MCF 10A (cell line): ENCODE results near the gene FAM222A. TPM values are rescaled to one million over a fixed set of nuclear protein-coding genes. Genes with fewer than 3 reads are reported as not detected.

Experiments
- Bru-seq: library from RNA; stranded (reverse); fragments of 400-500 nt; gene quantifications from one replicate; lab custom pipeline; 2021; lab: Mats Ljungman, UMichigan
- BruChase-seq, 2 experiments: library from RNA; stranded (reverse); fragments of 400-500 nt; gene quantifications; one replicate each; lab custom pipeline; 2021; lab: Mats Ljungman, UMichigan
- BruUV-seq: library from RNA; stranded (reverse); fragments of 400-500 nt; replicated peaks from 2 replicates; lab custom pipeline; 2021; lab: Mats Ljungman, UMichigan
- CTCF ChIA-PET: fragments of 300-600 bp; sonication (Branson Sonifier 250); formaldehyde crosslinking; extraction: SDS; loops from one replicate; lab custom pipeline; 2021; ENCODE audit warnings: antibody characterized with exemption, inconsistent platforms; lab: Yijun Ruan, JAX
- POLR2A ChIA-PET: fragments of 300-600, 350-650 bp; sonication (Branson Sonifier 250); formaldehyde crosslinking; extraction: SDS; loops from one replicate; lab custom pipeline; 2020; ENCODE audit warnings: antibody characterized with exemption, inconsistent platforms; lab: Yijun Ruan, JAX
- DNase-seq: peaks from one replicate; pipeline ENCODE4 v3.0.0-alpha.2; 2018; ENCODE audit not compliant: unreplicated experiment
- H3K27ac Mint-ChIP-seq: one replicate; pipeline ENCODE4 v1.8.0; 2022; ENCODE audit warnings: mild to moderate bottlenecking, low read depth, mixed read lengths; ENCODE audit not compliant: unreplicated experiment
- H3K27me3 Mint-ChIP-seq: one replicate; pipeline ENCODE4 v1.8.0; 2022; ENCODE audit warnings: mixed read lengths; ENCODE audit not compliant: insufficient read depth, unreplicated experiment
- H3K36me3 Mint-ChIP-seq: one replicate; pipeline ENCODE4 v1.8.0; 2022; ENCODE audit warnings: mild to moderate bottlenecking, moderate library complexity, mixed read lengths; ENCODE audit not compliant: insufficient read depth, unreplicated experiment
- H3K4me1 Mint-ChIP-seq: one replicate; pipeline ENCODE4 v1.8.0; 2022; ENCODE audit warnings: mixed read lengths; ENCODE audit not compliant: insufficient read depth, unreplicated experiment
- H3K4me3 Mint-ChIP-seq: one replicate; pipeline ENCODE4 v1.8.0; 2022; ENCODE audit warnings: mild to moderate bottlenecking, moderate library complexity, mixed read lengths; ENCODE audit not compliant: unreplicated experiment
- H3K9me3 Mint-ChIP-seq: one replicate; pipeline ENCODE4 v1.8.0; 2022; ENCODE audit warnings: mixed read lengths; ENCODE audit not compliant: unreplicated experiment
- intact Hi-C: fragments of 100-400 bp; cut with micrococcal nuclease; formaldehyde crosslinking; loops from 2 replicates; pipeline ENCODE4 v1.14.1; 2022
- long read RNA-seq: library from polyadenylated mRNA; stranded (forward); transcript quantifications from one replicate; pipeline ENCODE4 v2.0.0, GENCODE V29; 2022
- total RNA-seq: library from RNA; stranded (reverse); gene quantifications from 2 replicates; pipeline ENCODE4 v1.2.3, GENCODE V29; 2022
- TF ChIP-seq, protein P1 (sequence below): fragments of 200-600 bp; IDR thresholded peaks from one replicate; pipeline ENCODE4 v1.8.0; 2022; ENCODE audit warnings: antibody characterized with exemption, mild to moderate bottlenecking; ENCODE audit not compliant: unreplicated experiment

FAM222A gene
- 0.19 and 0.29 TPM in 2 replicates for total RNA-seq
- percentile 14 among the genes with signal in this experiment for Bru-seq, nascent RNA
- percentile 12 among the genes with signal in this experiment for BruChase-seq, experiment 1, labeled RNA remaining after a 6-hour chase
- BruChase-seq, experiment 2, labeled RNA remaining after a 2-hour chase, result percentile 11 among the genes with signal in this experiment
- long read RNA-seq, partial matches to known transcripts, result 0 of 2 reads
- long read RNA-seq, other reads (novel, unspliced or antisense), result 1 of 2 reads

DNA sequence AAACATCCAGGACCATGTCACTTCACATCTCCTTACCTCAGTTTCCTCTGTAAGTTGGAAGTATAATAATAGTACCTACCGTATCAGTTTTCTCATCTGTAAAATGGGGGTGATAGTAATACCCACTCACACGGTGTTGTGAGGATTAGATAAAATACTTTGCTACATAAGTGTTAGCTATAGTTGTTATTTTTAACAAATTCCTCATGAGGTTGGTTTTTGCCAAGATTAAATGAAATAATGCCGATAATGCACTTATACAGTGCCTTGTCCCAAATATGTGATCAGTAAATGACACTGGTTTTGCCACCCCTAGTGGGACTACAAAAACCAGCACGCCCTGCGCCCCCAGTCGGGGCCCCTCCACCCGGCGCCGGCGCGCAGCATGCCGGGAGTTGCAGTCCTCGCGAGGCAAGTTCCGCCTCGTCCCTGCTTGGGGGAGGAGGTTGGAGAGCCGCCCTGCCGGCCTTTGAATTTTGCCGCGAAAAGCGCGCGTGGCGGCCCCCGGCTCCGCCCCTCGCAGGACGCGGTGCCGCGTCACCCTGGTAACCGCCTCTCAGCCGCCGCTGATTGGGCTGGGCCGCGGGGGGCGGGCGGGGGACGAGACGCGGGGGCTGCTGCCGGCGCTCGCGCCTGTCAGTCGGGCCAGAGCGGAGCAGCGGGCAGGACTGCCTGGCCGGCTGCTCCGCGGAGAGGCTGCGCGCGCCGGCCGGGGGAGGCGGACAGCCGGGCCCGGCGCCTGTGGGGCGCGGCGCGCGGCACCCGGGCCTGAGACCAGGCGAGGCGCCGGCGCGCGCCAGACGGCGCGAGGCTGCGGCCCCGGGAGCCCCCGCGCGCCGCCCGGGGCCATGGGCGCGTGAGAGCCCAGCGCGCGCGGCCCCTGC lies at the start of gene FAM222A:
FAM222A (plus strand) TSS at position 639 of the 884 bp plus-strand sequence. CDS start 30,322 bp downstream, outside the sequence.
- Mint-ChIP-seq H3K4me1 (no peaks in the 10 kb centered on the region), H3K4me3 (peak within 1 kb of the TSS; percentile 58), H3K27ac (no peak within 1 kb of the TSS), H3K36me3 (no peaks in the 10 kb centered on the region), H3K27me3 (no peaks in the 10 kb centered on the region), H3K9me3 (no peaks in the 10 kb centered on the region)
- TF ChIP-seq, protein P1, sequence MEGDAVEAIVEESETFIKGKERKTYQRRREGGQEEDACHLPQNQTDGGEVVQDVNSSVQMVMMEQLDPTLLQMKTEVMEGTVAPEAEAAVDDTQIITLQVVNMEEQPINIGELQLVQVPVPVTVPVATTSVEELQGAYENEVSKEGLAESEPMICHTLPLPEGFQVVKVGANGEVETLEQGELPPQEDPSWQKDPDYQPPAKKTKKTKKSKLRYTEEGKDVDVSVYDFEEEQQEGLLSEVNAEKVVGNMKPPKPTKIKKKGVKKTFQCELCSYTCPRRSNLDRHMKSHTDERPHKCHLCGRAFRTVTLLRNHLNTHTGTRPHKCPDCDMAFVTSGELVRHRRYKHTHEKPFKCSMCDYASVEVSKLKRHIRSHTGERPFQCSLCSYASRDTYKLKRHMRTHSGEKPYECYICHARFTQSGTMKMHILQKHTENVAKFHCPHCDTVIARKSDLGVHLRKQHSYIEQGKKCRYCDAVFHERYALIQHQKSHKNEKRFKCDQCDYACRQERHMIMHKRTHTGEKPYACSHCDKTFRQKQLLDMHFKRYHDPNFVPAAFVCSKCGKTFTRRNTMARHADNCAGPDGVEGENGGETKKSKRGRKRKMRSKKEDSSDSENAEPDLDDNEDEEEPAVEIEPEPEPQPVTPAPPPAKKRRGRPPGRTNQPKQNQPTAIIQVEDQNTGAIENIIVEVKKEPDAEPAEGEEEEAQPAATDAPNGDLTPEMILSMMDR, result no peak
- DNase-seq, result peak; percentile 91
- BruUV-seq, result no TSS peak
- intact Hi-C loops, result loop anchor here (5.0 kb wide), 1 partner anchor 116 kb away; no protein-coding TSS in a partner anchor
- CTCF ChIA-PET, result interaction anchor here (0.5 to 0.8 kb wide), 4 partner anchors 18 to 194 kb away, joined by 3 to 5 read pairs (median 3); no protein-coding TSS in a partner anchor
- POLR2A ChIA-PET, result interaction anchor here (0.6 kb wide), 1 partner anchor 136 kb away, joined by 3 read pairs; no protein-coding TSS in a partner anchor

DNA sequence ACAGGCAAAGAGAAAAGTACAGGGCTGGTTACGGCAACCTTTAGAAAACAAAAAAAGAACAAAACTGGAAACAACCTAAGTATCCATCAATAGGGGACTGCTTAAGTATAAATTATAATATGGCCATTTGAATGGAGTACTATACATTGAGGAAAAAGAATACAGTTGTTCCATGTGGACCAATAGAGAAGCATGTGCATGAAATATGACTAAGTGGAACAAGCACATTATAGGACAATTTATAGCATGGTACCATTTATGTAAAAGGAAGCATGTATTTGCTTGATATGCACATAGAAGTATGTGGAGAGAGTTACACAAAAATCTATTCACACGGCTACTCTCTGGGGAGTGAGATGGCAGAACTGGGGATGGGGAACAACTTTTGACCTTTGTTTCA lies 49.2 kb upstream of the FAM222A start:
- H3K27me3 Mint-ChIP-seq, result peaks cover 22% of the 10 kb centered on the region
- ChIA-PET CTCF (no interaction called here), POLR2A (no interaction called here)
- H3K27ac Mint-ChIP-seq, result no peak overlapping the region
- H3K36me3 Mint-ChIP-seq, result no peaks in the 10 kb centered on the region
- intact Hi-C loops, result no loop called here
- DNase-seq, result no peak
- BruUV-seq, result no TSS peak
- no peak overlapping the region for H3K4me3 Mint-ChIP-seq
- H3K9me3 Mint-ChIP-seq, result no peaks in the 10 kb centered on the region
- TF ChIP-seq, protein P1, result no peak
- no peaks in the 10 kb centered on the region for H3K4me1 Mint-ChIP-seq

DNA sequence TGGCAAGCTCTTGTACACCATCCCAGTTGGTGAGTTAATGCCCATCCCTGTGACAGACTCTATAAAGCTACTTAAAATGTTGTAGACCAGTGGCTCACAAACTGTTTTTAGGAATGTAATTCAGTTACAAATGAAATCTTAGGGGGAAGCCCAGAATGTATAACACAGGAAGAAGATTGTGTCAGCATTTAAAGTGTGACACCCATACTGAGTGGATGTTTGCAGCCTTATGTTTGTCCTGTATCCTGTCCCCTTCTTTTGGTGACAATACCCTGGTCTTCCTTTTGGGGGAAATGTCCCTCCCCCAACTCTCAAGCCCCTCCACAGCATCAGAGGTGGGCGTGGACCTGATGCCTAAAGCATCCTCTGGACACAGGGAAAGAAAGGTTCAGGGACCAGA lies 47.6 kb upstream of the FAM222A start:
- Mint-ChIP-seq H3K4me1 (no peaks in the 10 kb centered on the region), H3K4me3 (no peak overlapping the region), H3K9me3 (no peaks in the 10 kb centered on the region), H3K36me3 (no peaks in the 10 kb centered on the region), H3K27me3 (peaks cover 22% of the 10 kb centered on the region), H3K27ac (no peak overlapping the region)
- intact Hi-C loops, result no loop called here
- POLR2A ChIA-PET, result no interaction called here
- no TSS peak for BruUV-seq
- TF ChIP-seq, protein P1, result no peak
- DNase-seq, result no peak
- CTCF ChIA-PET, result interaction anchor here (0.6 kb wide), 1 partner anchor 163 kb away, joined by 4 read pairs; no protein-coding TSS in a partner anchor

DNA sequence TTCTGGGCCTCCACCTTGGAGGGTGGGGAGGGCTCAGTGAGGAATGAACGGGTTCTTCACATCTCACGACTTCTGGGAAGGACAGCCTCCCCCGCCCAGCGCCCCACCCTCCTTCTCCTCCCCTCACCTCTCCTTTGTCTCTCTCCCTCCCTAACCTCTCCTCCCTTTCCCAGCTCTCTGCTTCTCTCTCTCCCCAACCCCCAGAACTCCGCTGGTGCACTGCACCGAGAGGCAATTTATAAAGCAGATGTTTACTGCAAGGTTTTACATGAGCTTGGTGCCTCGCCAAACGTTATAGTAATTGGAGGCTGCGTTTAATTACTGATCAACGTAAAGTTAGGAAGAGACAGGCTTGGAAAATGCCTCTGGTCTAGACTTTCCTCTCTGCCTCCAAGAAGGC lies 42.9 kb upstream of the FAM222A start:
- intact Hi-C loops, result no loop called here
- POLR2A ChIA-PET, result no interaction called here
- no peaks in the 10 kb centered on the region for H3K9me3 Mint-ChIP-seq
- TF ChIP-seq, protein P1, result no peak
- H3K27me3 Mint-ChIP-seq, result peaks cover 22% of the 10 kb centered on the region
- CTCF ChIA-PET, result interaction anchor here (0.8 kb wide), 1 partner anchor 73 kb away, joined by 4 read pairs; no protein-coding TSS in a partner anchor
- no peak overlapping the region for H3K4me3 Mint-ChIP-seq
- no peak overlapping the region for H3K27ac Mint-ChIP-seq
- peaks cover 6% of the 10 kb centered on the region for H3K36me3 Mint-ChIP-seq
- H3K4me1 Mint-ChIP-seq, result no peaks in the 10 kb centered on the region
- BruUV-seq, result no TSS peak
- no peak for DNase-seq
